Brain microvascular endothelial cell (primary cell): ENCODE data around the gene FKBP1A.

Experiments used
- DNase-seq: peaks from one replicate; pipeline ENCODE4 v3.0.0-alpha.2; 2020
- H3K27ac ChIP-seq: fragments of 250-450 bp; sonication (Bioruptor Pico); 2 replicates; pipeline ENCODE4 v1.5.1; 2020; ENCODE audit warnings: mild to moderate bottlenecking, moderate library complexity
- H3K27me3 ChIP-seq: fragments of 250-450 bp; sonication (Bioruptor Pico); replicated peaks from 2 replicates; pipeline ENCODE4 v1.5.1; 2020; ENCODE audit warnings: mild to moderate bottlenecking
- H3K36me3 ChIP-seq: fragments of 250-450 bp; sonication (Bioruptor Pico); replicated peaks from 2 replicates; pipeline ENCODE4 v1.5.1; 2020; ENCODE audit warnings: mild to moderate bottlenecking
- H3K4me3 ChIP-seq: 2 replicates; pipeline ENCODE4 v1.5.1; 2011; ENCODE audit warnings: low read depth, mild to moderate bottlenecking, control low read depth, low read length, moderate library complexity
- in situ Hi-C: cut with HindIII; loops from 2 replicates; pipeline ENCODE4 v1.10.0; 2017; ENCODE audit warnings: low sequenced_read_pairs, low pct_ligation_motif_present
- TF ChIP-seq, protein P1 (sequence below): IDR thresholded peaks from 2 replicates; pipeline ENCODE4 v1.5.1; 2011; ENCODE audit warnings: low read depth, mild to moderate bottlenecking, moderate library complexity, low read length, control low read depth, inconsistent platforms; ENCODE audit errors: missing control alignments

The FKBP1A gene

DNA sequence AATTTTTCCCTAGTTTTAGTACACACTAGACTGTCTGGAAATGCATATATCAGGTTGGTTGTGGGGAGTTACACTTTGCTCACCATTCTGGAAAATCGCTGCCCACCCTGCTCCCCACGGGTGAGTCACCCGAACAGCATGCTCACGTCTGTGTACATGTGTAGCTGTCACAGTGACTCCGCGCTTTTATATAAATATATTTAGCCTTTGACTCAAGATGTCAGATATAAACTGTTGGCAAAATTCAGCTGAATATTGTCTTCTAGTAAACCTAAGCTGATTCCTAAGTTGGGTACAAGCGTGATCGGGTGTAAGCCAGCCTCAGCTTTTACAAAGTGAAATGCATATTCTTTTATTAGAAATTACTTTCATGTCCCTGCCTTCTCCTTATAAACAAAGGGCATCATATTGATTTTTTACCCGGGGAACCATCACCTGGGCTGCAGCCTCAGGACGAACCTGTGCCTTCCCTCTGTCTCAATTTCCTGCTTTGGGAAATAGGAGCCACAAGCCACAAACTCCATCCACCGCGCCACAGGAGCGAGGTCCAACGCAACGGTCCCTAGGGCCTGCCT, 68.2 kb downstream of the FKBP1A start:
- peak; percentile 70 for DNase-seq
- H3K27me3 ChIP-seq, result no peaks in the 10 kb centered on the region
- in situ Hi-C loops, result loop anchor here (25.0 kb wide), 1 partner anchor 113 kb away; no protein-coding TSS in a partner anchor
- peak overlapping the region; percentile 100 for H3K27ac ChIP-seq
- H3K4me3 ChIP-seq, result peak overlapping the region; percentile 75
- TF ChIP-seq, protein P1, sequence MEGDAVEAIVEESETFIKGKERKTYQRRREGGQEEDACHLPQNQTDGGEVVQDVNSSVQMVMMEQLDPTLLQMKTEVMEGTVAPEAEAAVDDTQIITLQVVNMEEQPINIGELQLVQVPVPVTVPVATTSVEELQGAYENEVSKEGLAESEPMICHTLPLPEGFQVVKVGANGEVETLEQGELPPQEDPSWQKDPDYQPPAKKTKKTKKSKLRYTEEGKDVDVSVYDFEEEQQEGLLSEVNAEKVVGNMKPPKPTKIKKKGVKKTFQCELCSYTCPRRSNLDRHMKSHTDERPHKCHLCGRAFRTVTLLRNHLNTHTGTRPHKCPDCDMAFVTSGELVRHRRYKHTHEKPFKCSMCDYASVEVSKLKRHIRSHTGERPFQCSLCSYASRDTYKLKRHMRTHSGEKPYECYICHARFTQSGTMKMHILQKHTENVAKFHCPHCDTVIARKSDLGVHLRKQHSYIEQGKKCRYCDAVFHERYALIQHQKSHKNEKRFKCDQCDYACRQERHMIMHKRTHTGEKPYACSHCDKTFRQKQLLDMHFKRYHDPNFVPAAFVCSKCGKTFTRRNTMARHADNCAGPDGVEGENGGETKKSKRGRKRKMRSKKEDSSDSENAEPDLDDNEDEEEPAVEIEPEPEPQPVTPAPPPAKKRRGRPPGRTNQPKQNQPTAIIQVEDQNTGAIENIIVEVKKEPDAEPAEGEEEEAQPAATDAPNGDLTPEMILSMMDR, result no peak
- H3K36me3 ChIP-seq, result no peaks in the 10 kb centered on the region

DNA sequence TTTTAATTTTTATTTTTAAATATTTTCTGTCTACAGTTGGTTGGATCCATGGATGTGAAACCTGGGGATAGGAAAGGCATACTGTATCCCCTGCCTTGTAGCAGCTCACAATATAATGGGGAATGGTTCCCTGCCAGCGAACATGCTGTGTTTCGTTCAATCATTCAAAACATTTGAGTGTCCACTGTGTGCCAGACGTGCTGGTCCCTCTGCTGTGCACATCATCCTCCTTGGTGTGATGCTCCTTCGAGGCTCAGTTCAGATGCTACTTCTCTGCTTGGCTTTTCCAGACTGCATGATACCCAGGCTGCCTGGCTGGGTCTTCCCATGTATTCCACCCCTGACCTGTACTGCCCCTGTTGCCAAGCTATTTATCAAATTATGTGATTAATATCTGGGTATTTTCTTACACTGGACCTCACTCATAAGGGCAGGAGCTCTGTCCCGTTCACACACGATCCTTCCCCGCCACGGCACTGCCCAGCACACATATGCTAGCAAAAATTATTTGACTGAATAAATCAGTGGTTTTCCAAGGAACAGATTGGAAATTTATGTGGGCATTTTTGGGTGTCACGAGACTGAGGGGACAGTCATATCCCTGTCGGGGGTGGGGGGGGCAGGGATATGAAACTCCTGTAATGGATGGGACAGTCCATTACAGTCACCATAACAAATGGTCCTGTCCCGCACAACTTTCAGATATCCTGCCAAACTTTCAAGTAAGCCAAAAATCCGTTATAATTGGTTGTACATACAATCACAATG, 68.8 kb downstream of the FKBP1A start:
- in situ Hi-C loops, result loop anchor here (25.0 kb wide), 1 partner anchor 113 kb away; no protein-coding TSS in a partner anchor
- no peak for DNase-seq

DNA sequence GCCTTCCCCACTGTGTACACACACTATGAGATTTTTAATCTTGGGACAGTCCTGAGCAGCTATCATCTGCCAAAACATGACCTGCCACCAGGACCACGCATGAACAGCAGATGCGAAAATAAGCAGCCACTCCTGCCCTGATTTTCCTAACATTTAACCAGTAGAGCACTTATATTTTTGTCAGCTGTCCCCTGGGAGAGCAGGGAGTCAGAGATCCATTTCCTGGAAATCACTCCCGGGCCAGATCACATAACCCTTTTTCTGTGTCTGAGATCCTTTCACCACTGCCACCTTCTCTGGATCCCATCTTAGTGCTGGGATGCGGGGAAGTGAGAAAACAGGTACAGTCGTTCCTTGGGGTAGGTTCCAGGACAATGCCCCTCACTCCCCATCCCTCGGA, 69.6 kb downstream of the FKBP1A start:
- Histone ChIP-seq H3K4me3 (no peak overlapping the region), H3K27ac (peak overlapping the region; percentile 62), H3K36me3 (no peaks in the 10 kb centered on the region), H3K27me3 (no peaks in the 10 kb centered on the region)
- in situ Hi-C loops, result loop anchor here (25.0 kb wide), 1 partner anchor 114 kb away; no protein-coding TSS in a partner anchor
- TF ChIP-seq, protein P1, result no peak
- DNase-seq, result no peak

More for the DNA sequence above, 68.8 kb downstream of the FKBP1A start:
- TF ChIP-seq, protein P1, result no peak
- no peaks in the 10 kb centered on the region for H3K36me3 ChIP-seq
- H3K27ac ChIP-seq, result peak overlapping the region; percentile 100
- H3K4me3 ChIP-seq, result no peak overlapping the region
- no peaks in the 10 kb centered on the region for H3K27me3 ChIP-seq

DNA sequence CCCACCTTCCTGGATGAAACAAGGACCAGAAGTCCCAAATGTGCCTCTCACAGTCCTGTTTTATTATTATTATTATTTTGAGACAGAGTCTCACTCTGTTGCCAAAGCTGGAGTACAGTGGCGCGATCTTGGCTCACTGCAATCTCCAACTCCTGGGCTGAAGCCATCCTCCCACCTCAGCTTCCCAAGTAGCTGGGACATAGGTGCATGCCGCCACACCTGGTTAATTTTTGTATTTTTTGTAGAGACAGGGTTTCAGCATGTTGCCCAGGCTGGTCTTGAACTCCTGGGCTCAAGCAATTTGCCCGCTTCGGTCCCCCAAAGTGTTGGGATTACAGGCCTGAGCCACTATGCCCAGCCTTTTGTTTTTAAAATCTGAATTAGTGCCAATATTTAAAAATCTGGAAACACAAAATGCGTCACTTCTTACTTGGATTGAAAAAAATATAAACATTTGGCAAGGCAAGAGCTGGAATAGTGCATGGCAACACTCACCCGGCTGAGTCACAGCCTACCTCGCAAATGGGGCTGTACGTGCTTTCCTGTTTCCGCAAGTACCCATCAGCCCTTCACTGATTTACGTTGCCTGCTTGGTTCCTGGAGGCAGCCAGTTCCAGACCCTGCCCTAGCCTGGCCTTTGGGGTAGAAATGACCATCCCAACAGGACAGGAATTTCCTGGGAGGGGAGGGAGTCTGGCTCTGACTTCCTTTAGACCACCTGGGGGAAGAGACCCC, 70.2 kb downstream of the FKBP1A start:
- H3K27me3 ChIP-seq, result no peaks in the 10 kb centered on the region
- H3K36me3 ChIP-seq, result no peaks in the 10 kb centered on the region
- TF ChIP-seq, protein P1, result no peak
- in situ Hi-C loops, result loop anchor here (25.0 kb wide), 1 partner anchor 115 kb away; no protein-coding TSS in a partner anchor
- H3K4me3 ChIP-seq, result no peak overlapping the region
- peak; percentile 87 for DNase-seq
- peak overlapping the region; percentile 62 for H3K27ac ChIP-seq

DNA sequence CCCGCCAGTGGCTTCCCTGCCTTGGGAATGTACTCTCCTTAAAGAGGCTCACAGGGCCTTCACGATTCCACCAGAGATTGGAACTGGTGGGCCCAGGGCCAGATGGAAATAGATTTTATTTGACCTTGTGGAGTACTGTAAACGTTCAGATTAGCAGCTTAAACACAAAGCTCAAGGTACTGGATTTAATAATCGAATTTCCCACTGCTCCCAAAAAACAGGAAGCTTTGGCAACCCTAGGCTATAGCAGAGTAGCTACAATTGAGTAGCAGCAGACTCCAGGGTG, 71.3 kb downstream of the FKBP1A start:
- DNase-seq, result no peak
- TF ChIP-seq, protein P1, result no peak
- Histone ChIP-seq H3K27ac (no peak overlapping the region), H3K36me3 (no peaks in the 10 kb centered on the region), H3K4me3 (no peak overlapping the region), H3K27me3 (no peaks in the 10 kb centered on the region)
- in situ Hi-C loops, result loop anchor here (25.0 kb wide), 1 partner anchor 116 kb away; no protein-coding TSS in a partner anchor
